Activated T-helper 1 cell treated with anti-CD3 and anti-CD28 coated beads, Interleukin-12 subunit alpha, Interleukin-12 subunit beta, Interleukin-2, Interleukin-4 antibody, amounts not matched to agents 30 ng/mL and 10 ng/mL and 1 ng/mL, durations not matched to agents 14 hours and 24 hours and 36 hours (primary cell): ENCODE data around the gene ARHGAP18. TPM values are rescaled to one million over a fixed set of nuclear protein-coding genes. Genes with fewer than 3 reads are reported as not detected.

ENCODE experiments used
- DNase-seq: peaks from one replicate; pipeline ENCODE4 v3.0.0; 2021; ENCODE audit warnings: low spot score
- H3K27ac Mint-ChIP-seq: one replicate; pipeline ENCODE4 v1.8.0; 2021; ENCODE audit warnings: mild to moderate bottlenecking, mixed read lengths
- H3K27me3 Mint-ChIP-seq: one replicate; pipeline ENCODE4 v1.8.0; 2022; ENCODE audit warnings: mild to moderate bottlenecking, moderate library complexity, mixed read lengths; ENCODE audit not compliant: insufficient read depth
- H3K36me3 Mint-ChIP-seq: one replicate; pipeline ENCODE4 v1.8.0; 2021; ENCODE audit warnings: low read depth, mixed read lengths
- H3K4me1 Mint-ChIP-seq: one replicate; pipeline ENCODE4 v1.8.0; 2021; ENCODE audit warnings: low read depth, mixed read lengths
- H3K4me3 Mint-ChIP-seq: one replicate; pipeline ENCODE4 v1.8.0; 2021; ENCODE audit warnings: mild to moderate bottlenecking, moderate library complexity, mixed read lengths
- H3K9me3 Mint-ChIP-seq: one replicate; pipeline ENCODE4 v1.8.0; 2021; ENCODE audit warnings: mixed read lengths
- intact Hi-C: fragments of 100-400 bp; cut with micrococcal nuclease; formaldehyde crosslinking; loops from one replicate; pipeline ENCODE4 v1.15.1; 2024
- total RNA-seq: library from RNA; stranded (reverse); gene quantifications from 2 replicates; pipeline ENCODE4 v1.2.3, GENCODE V29; 2022

The ARHGAP18 gene
- total RNA-seq, 1 donor from 2014 or later, result 5.0 TPM

GRCh38 chr6:129711271-129711631 lies 1.3 kb upstream of the ARHGAP18 start:
- Mint-ChIP-seq H3K27me3 (no peaks in the 10 kb centered on the region), H3K4me1 (peaks cover 45% of the 10 kb centered on the region), H3K27ac (no peak overlapping the region), H3K9me3 (no peaks in the 10 kb centered on the region), H3K4me3 (peak overlapping the region; percentile 10), H3K36me3 (peaks cover 3% of the 10 kb centered on the region)
- intact Hi-C loops, result no loop called here
- DNase-seq, result no peak

DNA sequence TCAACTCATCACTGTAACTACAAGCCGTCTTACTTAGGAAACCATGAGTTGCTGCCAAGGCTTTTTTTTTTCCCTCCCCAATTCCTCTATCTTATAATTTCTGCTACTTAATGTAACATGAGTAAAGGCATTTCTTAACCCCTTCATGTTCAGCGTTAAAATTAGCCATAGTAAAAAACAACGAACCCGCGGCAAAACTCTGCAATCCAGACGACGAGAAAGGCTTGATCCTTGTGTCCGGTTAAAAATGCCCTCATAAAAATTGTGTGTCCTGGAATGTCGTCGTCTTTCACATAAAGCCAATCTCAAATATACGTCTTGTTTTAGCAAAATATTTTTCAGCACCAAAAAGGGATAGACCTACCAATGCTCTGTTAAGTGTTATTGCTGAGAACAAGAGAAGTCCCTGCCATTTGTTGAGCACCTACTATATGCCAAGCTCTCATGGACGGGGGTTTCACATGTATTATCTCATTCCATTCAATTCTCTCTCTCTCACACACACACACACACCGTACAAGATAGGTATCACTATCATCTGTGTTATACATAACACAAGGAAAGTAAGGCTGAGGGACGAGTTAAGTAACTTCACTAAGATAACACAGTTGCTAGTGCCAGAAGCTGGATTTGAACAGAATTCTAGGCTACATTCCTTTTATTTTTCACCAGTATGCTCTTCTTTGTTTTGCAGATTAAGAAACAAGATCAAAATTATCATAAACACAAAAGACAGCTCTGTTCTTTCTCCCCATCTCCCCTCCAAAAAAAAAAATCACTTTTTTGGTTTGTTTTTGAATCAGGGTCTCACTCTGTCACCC lies 683 bp upstream of the ARHGAP18 start:
- Mint-ChIP-seq H3K27me3 (no peaks in the 10 kb centered on the region), H3K27ac (peak overlapping the region; percentile 16), H3K36me3 (peaks cover 4% of the 10 kb centered on the region), H3K4me1 (peaks cover 47% of the 10 kb centered on the region), H3K9me3 (no peaks in the 10 kb centered on the region), H3K4me3 (peak overlapping the region; percentile 96)
- DNase-seq, result no peak
- intact Hi-C loops, result loop anchor here (1.0 kb wide), 3 partner anchors 14 to 38 kb away; no protein-coding TSS in a partner anchor

DNA sequence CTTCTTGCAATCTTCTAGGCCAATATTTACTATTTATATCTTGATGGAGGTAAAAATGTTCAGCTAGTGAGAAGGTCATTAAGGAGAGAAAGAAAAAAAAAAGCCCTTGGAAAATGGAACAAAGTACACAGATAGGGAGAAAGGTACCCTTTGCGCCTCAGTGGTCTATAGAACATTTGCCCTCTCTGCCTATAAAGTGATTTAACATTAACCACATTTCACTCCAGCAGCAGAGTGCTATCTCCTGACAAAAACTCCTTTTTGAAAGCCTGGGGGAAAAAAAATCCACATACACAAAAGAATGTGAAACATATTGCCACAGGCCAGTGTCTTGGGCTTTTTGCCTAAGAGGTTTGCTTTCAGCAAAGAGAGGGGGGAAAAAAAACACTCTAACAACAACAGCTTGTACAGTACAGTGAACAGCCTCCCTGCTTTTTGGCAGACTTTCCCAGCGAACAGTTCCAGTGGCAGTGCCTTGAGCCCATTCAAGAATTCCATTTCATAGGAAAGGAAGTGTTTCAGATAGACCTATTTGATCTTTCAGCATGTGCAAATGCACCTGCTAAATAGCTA lies 695 bp downstream of the ARHGAP18 start:
- intact Hi-C loops, result no loop called here
- Mint-ChIP-seq H3K27me3 (no peaks in the 10 kb centered on the region), H3K9me3 (no peaks in the 10 kb centered on the region), H3K36me3 (peaks cover 17% of the 10 kb centered on the region), H3K4me3 (peak overlapping the region; percentile 96), H3K4me1 (peaks cover 61% of the 10 kb centered on the region), H3K27ac (no peak overlapping the region)
- no peak for DNase-seq

DNA sequence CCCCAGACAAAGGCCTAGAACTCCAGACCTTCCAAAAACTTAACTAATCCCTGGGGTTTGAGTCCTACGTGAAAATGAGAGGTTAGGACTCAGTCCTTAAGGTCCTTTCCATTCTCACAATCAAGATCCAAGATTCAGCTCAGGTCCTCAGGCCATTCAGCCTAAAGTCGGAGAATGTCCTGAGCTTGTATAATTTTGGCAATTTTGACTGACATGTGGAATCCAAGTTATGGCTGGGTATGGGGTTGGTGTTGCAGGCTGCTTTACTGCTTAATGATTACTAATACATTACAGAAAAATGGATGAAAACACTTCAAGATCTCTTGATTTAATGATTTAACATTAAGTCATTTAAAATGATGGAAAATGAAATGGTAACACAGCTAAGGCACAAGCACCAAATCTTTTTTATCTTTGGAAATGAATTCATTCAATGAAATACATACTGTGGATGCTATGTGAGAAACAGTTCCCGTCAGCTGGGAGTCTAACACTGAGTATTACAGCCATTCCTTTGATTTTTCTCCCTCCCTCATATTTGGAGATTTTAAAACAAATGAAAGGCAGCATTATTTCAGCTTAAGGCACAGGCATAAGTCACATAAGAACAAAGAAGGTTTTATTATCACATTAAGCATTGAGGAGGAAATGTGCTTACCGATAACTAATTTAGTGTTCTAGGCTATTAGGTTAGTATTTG lies 1.3 kb downstream of the ARHGAP18 start:
- H3K27ac Mint-ChIP-seq, result no peak overlapping the region
- no peaks in the 10 kb centered on the region for H3K9me3 Mint-ChIP-seq
- H3K4me3 Mint-ChIP-seq, result peak overlapping the region; percentile 96
- intact Hi-C loops, result no loop called here
- no peak for DNase-seq
- no peaks in the 10 kb centered on the region for H3K27me3 Mint-ChIP-seq
- H3K4me1 Mint-ChIP-seq, result peaks cover 61% of the 10 kb centered on the region
- H3K36me3 Mint-ChIP-seq, result peaks cover 17% of the 10 kb centered on the region

- H3K27me3 Mint-ChIP-seq, result no peaks in the 10 kb centered on the region
- H3K9me3 Mint-ChIP-seq, result no peaks in the 10 kb centered on the region
- peaks cover 61% of the 10 kb centered on the region for H3K4me1 Mint-ChIP-seq
- no peak overlapping the region for H3K27ac Mint-ChIP-seq
- H3K36me3 Mint-ChIP-seq, result peaks cover 17% of the 10 kb centered on the region
- intact Hi-C loops, result no loop called here
- no peak overlapping the region for H3K4me3 Mint-ChIP-seq
- no peak for DNase-seq
These were observed 2.0 kb downstream of the ARHGAP18 start for GRCh38 chr6:129707882-129708495.

DNA sequence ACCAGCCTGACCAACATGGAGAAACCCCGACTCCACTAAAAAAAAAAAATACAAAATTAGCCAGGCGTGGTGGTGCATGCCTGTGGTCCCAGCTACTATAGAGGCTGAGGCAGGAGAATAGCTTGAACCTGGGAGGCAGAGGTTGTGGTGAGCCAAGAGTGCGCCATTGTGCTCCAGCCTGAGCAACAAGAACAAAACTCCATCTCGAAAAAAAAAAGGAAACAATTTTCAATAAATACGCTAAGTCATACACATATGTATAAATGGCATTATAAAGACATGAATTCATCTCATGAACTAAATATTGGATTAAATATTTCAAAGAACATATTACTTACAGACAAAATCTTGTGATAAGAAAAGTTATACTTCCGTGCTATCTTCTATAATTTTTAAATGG lies 2.9 kb downstream of the ARHGAP18 start:
- Mint-ChIP-seq H3K4me1 (peaks cover 60% of the 10 kb centered on the region), H3K27ac (no peak overlapping the region), H3K9me3 (no peaks in the 10 kb centered on the region), H3K36me3 (peaks cover 17% of the 10 kb centered on the region), H3K4me3 (no peak overlapping the region), H3K27me3 (no peaks in the 10 kb centered on the region)
- no peak for DNase-seq
- intact Hi-C loops, result no loop called here

- intact Hi-C loops, result no loop called here
- Mint-ChIP-seq H3K4me1 (peaks cover 42% of the 10 kb centered on the region), H3K4me3 (no peak overlapping the region), H3K36me3 (peaks cover 19% of the 10 kb centered on the region), H3K27ac (no peak overlapping the region), H3K9me3 (no peaks in the 10 kb centered on the region), H3K27me3 (no peaks in the 10 kb centered on the region)
- DNase-seq, result no peak
These were observed 4.8 kb downstream of the ARHGAP18 start for GRCh38 chr6:129705212-129705611.

DNA sequence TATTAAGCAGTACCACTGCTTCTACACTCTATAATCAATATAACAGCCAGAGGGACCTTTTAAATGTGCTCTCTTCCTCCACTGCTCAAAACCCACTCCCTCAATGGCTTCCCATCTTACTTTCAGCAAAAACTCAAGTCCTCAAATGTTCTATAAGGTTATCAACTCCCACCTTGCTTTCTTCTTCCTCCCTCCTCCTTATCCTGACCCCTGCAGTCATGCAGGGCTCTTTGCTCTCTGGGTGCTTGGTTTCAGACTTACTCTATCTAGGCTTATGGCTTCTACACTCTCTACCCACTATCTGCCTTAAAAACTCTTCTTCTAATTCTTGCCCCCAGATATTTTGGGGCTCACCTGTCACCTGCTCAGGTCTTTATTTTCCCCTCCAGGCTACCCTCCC lies 5.3 kb downstream of the ARHGAP18 start:
- peaks cover 19% of the 10 kb centered on the region for H3K36me3 Mint-ChIP-seq
- peaks cover 39% of the 10 kb centered on the region for H3K4me1 Mint-ChIP-seq
- no peak for DNase-seq
- no peaks in the 10 kb centered on the region for H3K9me3 Mint-ChIP-seq
- H3K27me3 Mint-ChIP-seq, result no peaks in the 10 kb centered on the region
- H3K4me3 Mint-ChIP-seq, result no peak overlapping the region
- H3K27ac Mint-ChIP-seq, result no peak overlapping the region
- intact Hi-C loops, result no loop called here

GRCh38 chr6:129701721-129702455 lies 8.1 kb downstream of the ARHGAP18 start:
- no peak overlapping the region for H3K4me3 Mint-ChIP-seq

GRCh38 chr6:129700666-129701065 lies 9.3 kb downstream of the ARHGAP18 start:
- H3K4me1 Mint-ChIP-seq, result peaks cover 43% of the 10 kb centered on the region
- intact Hi-C loops, result no loop called here
- H3K4me3 Mint-ChIP-seq, result no peak overlapping the region
- no peak overlapping the region for H3K27ac Mint-ChIP-seq
- H3K36me3 Mint-ChIP-seq, result peaks cover 17% of the 10 kb centered on the region
- DNase-seq, result no peak
- peaks cover 2% of the 10 kb centered on the region for H3K27me3 Mint-ChIP-seq
- no peaks in the 10 kb centered on the region for H3K9me3 Mint-ChIP-seq

More at GRCh38 chr6:129701721-129702455, 8.1 kb downstream of the ARHGAP18 start:
- no peaks in the 10 kb centered on the region for H3K9me3 Mint-ChIP-seq
- H3K27me3 Mint-ChIP-seq, result peaks cover 2% of the 10 kb centered on the region
- no peak for DNase-seq
- no peak overlapping the region for H3K27ac Mint-ChIP-seq
- H3K4me1 Mint-ChIP-seq, result peaks cover 33% of the 10 kb centered on the region
- H3K36me3 Mint-ChIP-seq, result peaks cover 17% of the 10 kb centered on the region
- intact Hi-C loops, result no loop called here

GRCh38 chr6:129699659-129700058 lies 10.3 kb downstream of the ARHGAP18 start:
- peaks cover 2% of the 10 kb centered on the region for H3K27me3 Mint-ChIP-seq
- no peak for DNase-seq
- no peak overlapping the region for H3K27ac Mint-ChIP-seq
- H3K36me3 Mint-ChIP-seq, result peaks cover 6% of the 10 kb centered on the region
- intact Hi-C loops, result no loop called here
- H3K4me1 Mint-ChIP-seq, result peaks cover 41% of the 10 kb centered on the region
- no peaks in the 10 kb centered on the region for H3K9me3 Mint-ChIP-seq
- H3K4me3 Mint-ChIP-seq, result no peak overlapping the region

DNA sequence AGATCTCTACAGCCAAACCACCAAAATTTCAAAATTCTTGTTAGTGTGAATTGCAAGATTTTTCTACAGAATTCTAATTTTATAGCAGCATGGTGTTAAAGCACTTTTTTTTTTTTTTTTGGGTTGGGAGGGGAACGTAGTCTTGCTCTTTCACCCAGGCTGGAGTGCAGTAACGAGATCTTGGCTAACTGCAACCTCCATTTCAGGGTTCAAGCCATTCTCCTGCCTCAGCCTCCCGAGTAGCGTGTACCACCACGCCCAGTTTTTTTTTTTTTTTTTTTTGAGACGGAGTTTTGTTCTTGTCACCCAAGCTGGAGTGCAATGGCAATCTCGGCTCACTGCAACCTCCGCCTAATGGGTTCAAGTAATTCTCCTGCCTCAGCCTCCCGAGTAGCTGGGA lies 11.5 kb downstream of the ARHGAP18 start:
- no peaks in the 10 kb centered on the region for H3K9me3 Mint-ChIP-seq
- intact Hi-C loops, result no loop called here
- DNase-seq, result no peak
- H3K27me3 Mint-ChIP-seq, result peaks cover 2% of the 10 kb centered on the region
- H3K36me3 Mint-ChIP-seq, result peaks cover 3% of the 10 kb centered on the region
- no peak overlapping the region for H3K27ac Mint-ChIP-seq
- peaks cover 50% of the 10 kb centered on the region for H3K4me1 Mint-ChIP-seq
- H3K4me3 Mint-ChIP-seq, result no peak overlapping the region
